Neural cell (in vitro differentiated cells): ENCODE measurements around the gene TCF4. TPM values are rescaled to one million over a fixed set of nuclear protein-coding genes. Genes with fewer than 3 reads are reported as not detected.

ENCODE experiments used
- H2AFZ ChIP-seq: fragments of 200-600, 300-800 bp; sonication (generic), shearing (Covaris generic); 2 replicates; pipeline ENCODE4 v1.6.0; 2014; ENCODE audit warnings: low read depth, mild to moderate bottlenecking, antibody characterized with exemption, low read length, moderate library complexity
- H3F3A ChIP-seq: fragments of 200-600 bp; shearing (Covaris generic); 2 replicates; pipeline ENCODE4 v1.6.1; 2016; ENCODE audit warnings: mild to moderate bottlenecking, moderate library complexity, mixed read lengths, antibody characterized with exemption, low read length; ENCODE audit not compliant: insufficient read depth, poor library complexity, severe bottlenecking
- H3K27ac ChIP-seq: fragments of 200-600, 300-800 bp; sonication (generic), shearing (Covaris generic); 2 replicates; pipeline ENCODE4 v1.5.1; 2014; ENCODE audit warnings: mild to moderate bottlenecking, low read length, moderate library complexity
- H3K27me3 ChIP-seq: fragments of 300-800, 200-600 bp; sonication (generic), shearing (Covaris generic); 2 replicates; pipeline ENCODE4 v1.6.0; 2014; ENCODE audit warnings: mild to moderate bottlenecking, low read depth, low read length, moderate library complexity; ENCODE audit not compliant: insufficient read depth
- H3K36me3 ChIP-seq: fragments of 300-800, 200-600 bp; sonication (generic), shearing (Covaris generic); 2 replicates; pipeline ENCODE4 v1.5.1; 2014; ENCODE audit warnings: mild to moderate bottlenecking, antibody characterized with exemption, low read length, moderate library complexity; ENCODE audit not compliant: insufficient read depth
- H3K4me2 ChIP-seq: fragments of 300-800, 200-600 bp; sonication (generic), shearing (Covaris generic); 2 replicates; pipeline ENCODE4 v1.6.0; 2014; ENCODE audit warnings: mild to moderate bottlenecking, low read length
- H3K4me3 ChIP-seq: fragments of 300-800, 200-600 bp; sonication (generic), shearing (Covaris generic); 2 replicates; pipeline ENCODE4 v1.5.1; 2014; ENCODE audit warnings: mild to moderate bottlenecking, low read length, moderate library complexity
- H3K79me2 ChIP-seq: fragments of 200-600 bp; shearing (Covaris generic); replicated peaks from 2 replicates; pipeline ENCODE4 v1.6.0; 2014; ENCODE audit warnings: mild to moderate bottlenecking, low read length, moderate library complexity; ENCODE audit not compliant: insufficient read depth
- H3K9ac ChIP-seq: fragments of 300-800, 200-600 bp; sonication (generic), shearing (Covaris generic); 2 replicates; pipeline ENCODE4 v1.6.1; 2016; ENCODE audit warnings: mild to moderate bottlenecking, low read length, mixed read lengths
- H3K9me2 ChIP-seq: fragments of 200-600 bp; shearing (Covaris generic); 2 replicates; pipeline ENCODE4 v1.6.1; 2016; ENCODE audit warnings: mild to moderate bottlenecking, low read length, mixed read lengths; ENCODE audit not compliant: insufficient read depth
- H3K9me3 ChIP-seq: fragments of 200-600, 300-800 bp; sonication (generic), shearing (Covaris generic); 2 replicates; pipeline ENCODE4 v1.6.1; 2016; ENCODE audit warnings: mild to moderate bottlenecking, mixed run types, low read length, moderate library complexity, mixed read lengths
- H4K20me1 ChIP-seq: fragments of 200-600 bp; shearing (Covaris generic); 2 replicates; pipeline ENCODE4 v1.6.1; 2016; ENCODE audit warnings: mild to moderate bottlenecking, mixed run types; ENCODE audit not compliant: insufficient read depth
- CTCF ChIP-seq: fragments of 450-650 bp; IDR thresholded peaks from 2 replicates; pipeline ENCODE4 v1.5.1; 2014; ENCODE audit warnings: antibody characterized with exemption, mild to moderate bottlenecking, moderate library complexity; ENCODE audit not compliant: poor library complexity, severe bottlenecking
- EP300 ChIP-seq: fragments of 450-650 bp; conservative IDR thresholded peaks from 2 replicates; pipeline ENCODE4 v1.6.1; 2014; ENCODE audit warnings: antibody characterized with exemption, mild to moderate bottlenecking, moderate library complexity; ENCODE audit not compliant: poor library complexity, severe bottlenecking
- EZH2 ChIP-seq: fragments of 200-600, 300-800 bp; shearing (Covaris generic), sonication (generic); IDR thresholded peaks from 2 replicates; pipeline ENCODE4 v1.6.1; 2014; ENCODE audit warnings: antibody characterized with exemption, low read length, borderline replicate concordance, mild to moderate bottlenecking; ENCODE audit not compliant: insufficient read depth, poor library complexity, severe bottlenecking
- MXI1 ChIP-seq: fragments of 450-650 bp; conservative IDR thresholded peaks from 2 replicates; pipeline ENCODE4 v1.6.1; 2014; ENCODE audit warnings: antibody characterized with exemption, mild to moderate bottlenecking; ENCODE audit not compliant: poor library complexity, severe bottlenecking
- POLR2AphosphoS5 ChIP-seq: IDR thresholded peaks from 2 replicates; pipeline ENCODE4 v1.6.1; 2012
- RAD21 ChIP-seq: fragments of 450-650 bp; conservative IDR thresholded peaks from 2 replicates; pipeline ENCODE4 v1.6.1; 2014; ENCODE audit warnings: antibody characterized with exemption, mild to moderate bottlenecking, moderate library complexity
- SMC3 ChIP-seq: fragments of 450-650 bp; conservative IDR thresholded peaks from 2 replicates; pipeline ENCODE4 v1.6.1; 2014; ENCODE audit warnings: antibody characterized with exemption, mild to moderate bottlenecking, moderate library complexity; ENCODE audit not compliant: poor library complexity
- TAF1 ChIP-seq: IDR thresholded peaks from 2 replicates; pipeline ENCODE4 v1.6.1; 2012; ENCODE audit warnings: low read depth
- polyA plus RNA-seq: library from polyadenylated mRNA; depleted of rRNA; stranded (reverse); fragments of >200 nt; gene quantifications from 2 replicates; pipeline ENCODE4 v1.2.3, GENCODE V29; 2014
- TF ChIP-seq, protein P1 (sequence below): IDR thresholded peaks from 2 replicates; pipeline ENCODE4 v1.6.1; 2012; ENCODE audit warnings: borderline replicate concordance

The TCF4 gene
- polyA plus RNA-seq, 1 donor from 2014 or later = 7.0 TPM

- Histone ChIP-seq H3K9ac (no peak overlapping the region), H3K9me3 (no peaks in the 10 kb centered on the region), H3K27me3 (no peaks in the 10 kb centered on the region), H3K4me2 (no peak overlapping the region), H2AFZ (no peak overlapping the region), H3K4me3 (no peak overlapping the region), H4K20me1 (no peaks in the 10 kb centered on the region), H3K36me3 (no peaks in the 10 kb centered on the region), H3K27ac (no peak overlapping the region), H3K79me2 (peaks cover 25% of the 10 kb centered on the region), H3F3A (no peaks in the 10 kb centered on the region), H3K9me2 (no peaks in the 10 kb centered on the region)
- TF ChIP-seq EZH2 = no peak
- TF ChIP-seq, protein P1, sequence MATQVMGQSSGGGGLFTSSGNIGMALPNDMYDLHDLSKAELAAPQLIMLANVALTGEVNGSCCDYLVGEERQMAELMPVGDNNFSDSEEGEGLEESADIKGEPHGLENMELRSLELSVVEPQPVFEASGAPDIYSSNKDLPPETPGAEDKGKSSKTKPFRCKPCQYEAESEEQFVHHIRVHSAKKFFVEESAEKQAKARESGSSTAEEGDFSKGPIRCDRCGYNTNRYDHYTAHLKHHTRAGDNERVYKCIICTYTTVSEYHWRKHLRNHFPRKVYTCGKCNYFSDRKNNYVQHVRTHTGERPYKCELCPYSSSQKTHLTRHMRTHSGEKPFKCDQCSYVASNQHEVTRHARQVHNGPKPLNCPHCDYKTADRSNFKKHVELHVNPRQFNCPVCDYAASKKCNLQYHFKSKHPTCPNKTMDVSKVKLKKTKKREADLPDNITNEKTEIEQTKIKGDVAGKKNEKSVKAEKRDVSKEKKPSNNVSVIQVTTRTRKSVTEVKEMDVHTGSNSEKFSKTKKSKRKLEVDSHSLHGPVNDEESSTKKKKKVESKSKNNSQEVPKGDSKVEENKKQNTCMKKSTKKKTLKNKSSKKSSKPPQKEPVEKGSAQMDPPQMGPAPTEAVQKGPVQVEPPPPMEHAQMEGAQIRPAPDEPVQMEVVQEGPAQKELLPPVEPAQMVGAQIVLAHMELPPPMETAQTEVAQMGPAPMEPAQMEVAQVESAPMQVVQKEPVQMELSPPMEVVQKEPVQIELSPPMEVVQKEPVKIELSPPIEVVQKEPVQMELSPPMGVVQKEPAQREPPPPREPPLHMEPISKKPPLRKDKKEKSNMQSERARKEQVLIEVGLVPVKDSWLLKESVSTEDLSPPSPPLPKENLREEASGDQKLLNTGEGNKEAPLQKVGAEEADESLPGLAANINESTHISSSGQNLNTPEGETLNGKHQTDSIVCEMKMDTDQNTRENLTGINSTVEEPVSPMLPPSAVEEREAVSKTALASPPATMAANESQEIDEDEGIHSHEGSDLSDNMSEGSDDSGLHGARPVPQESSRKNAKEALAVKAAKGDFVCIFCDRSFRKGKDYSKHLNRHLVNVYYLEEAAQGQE = no peak
- TF ChIP-seq CTCF = no peak
- TF ChIP-seq SMC3 = no peak
- no peak for TF ChIP-seq RAD21
- TF ChIP-seq MXI1 = no peak
- no peak for TF ChIP-seq POLR2AphosphoS5
- no peak for TF ChIP-seq EP300
- no peak for TF ChIP-seq TAF1
Measured at GRCh38 chr18:55475467-55475866, 112.5 kb downstream of the TCF4 start.

GRCh38 chr18:55473560-55473959 lies 114.4 kb downstream of the TCF4 start:
- Histone ChIP-seq H3F3A (no peaks in the 10 kb centered on the region), H3K9ac (no peak overlapping the region), H3K9me3 (no peaks in the 10 kb centered on the region), H3K4me3 (no peak overlapping the region), H3K79me2 (peaks cover 11% of the 10 kb centered on the region), H3K36me3 (no peaks in the 10 kb centered on the region), H3K27me3 (no peaks in the 10 kb centered on the region), H3K4me2 (no peak overlapping the region), H2AFZ (no peak overlapping the region), H3K9me2 (no peaks in the 10 kb centered on the region), H4K20me1 (no peaks in the 10 kb centered on the region), H3K27ac (no peak overlapping the region)
- no peak for TF ChIP-seq RAD21
- TF ChIP-seq, protein P1 = no peak
- TF ChIP-seq POLR2AphosphoS5 = no peak
- TF ChIP-seq SMC3 = no peak
- no peak for TF ChIP-seq TAF1
- TF ChIP-seq EP300 = no peak
- TF ChIP-seq EZH2 = no peak
- TF ChIP-seq CTCF = no peak
